Testis (tissue), 3 donors: Measurements from ENCODE around the gene NOL11. TPM values are rescaled to one million over a fixed set of nuclear protein-coding genes. Genes with fewer than 3 reads are reported as not detected.

Experiments used
- DNase-seq: peaks from one replicate; pipeline ENCODE4 v3.0.0-alpha.2; 2019
- H3K27ac ChIP-seq, 2 donors: fragments of 200-600 bp; sonication (generic); one replicate each; pipeline ENCODE4 v1.5.1; 2019
- H3K27me3 ChIP-seq: fragments of 200-600 bp; sonication (generic); one replicate; pipeline ENCODE4 v1.5.1; 2019
- H3K36me3 ChIP-seq: fragments of 200-600 bp; sonication (generic); one replicate; pipeline ENCODE4 v1.5.1; 2017; ENCODE audit warnings: low read depth; ENCODE audit errors: missing control alignments
- H3K4me1 ChIP-seq: fragments of 200-600 bp; sonication (generic); one replicate; pipeline ENCODE4 v1.5.1; 2019
- H3K4me3 ChIP-seq, 2 donors: fragments of 200-600 bp; sonication (generic); one replicate each; pipeline ENCODE4 v1.5.1; 2017 to 2019
- H3K9me3 ChIP-seq: fragments of 200-600 bp; sonication (generic); one replicate; pipeline ENCODE4 v1.5.1; 2017
- CTCF ChIP-seq, 3 experiments: fragments of 450-650 bp in 2 of 3; fragments of 200-600 bp in 1 of 3; sonication (generic) in 1 of 3; IDR thresholded peaks; one replicate each; pipeline ENCODE4 v1.5.1; 2016 to 2019; ENCODE audit warnings: antibody characterized with exemption in 3 of 3, mild to moderate bottlenecking in 2 of 3, moderate library complexity in 1 of 3
- POLR2A ChIP-seq: fragments of 450-650 bp; IDR thresholded peaks from one replicate; pipeline ENCODE4 v1.6.1; 2017; ENCODE audit warnings: antibody characterized with exemption, mild to moderate bottlenecking, moderate library complexity
- WGBS, 2 donors: methylation state at CpG; one replicate each; pipeline ENCODE4 v1.1.5; 2018; 5-methylcytosine and 5-hydroxymethylcytosine counted together
- intact Hi-C: fragments of 100-400 bp; cut with DNase I; formaldehyde crosslinking; loops from one replicate; pipeline ENCODE4 v1.15.1; 2023; ENCODE audit warnings: low total_unique reads
- polyA plus RNA-seq: library from polyadenylated mRNA; stranded (reverse); fragments of 350-450 nt; fragmentation: Illumina TruSeq; extraction: RNeasy Lipid Tissue Mini Kit (QIAGEN cat#74804); gene quantifications from one replicate; pipeline ENCODE4 v1.2.3, GENCODE V29; 2014; ENCODE audit warnings: low read depth, low replicate concordance; ENCODE audit not compliant: insufficient read depth
- total RNA-seq, 2 donors: library from RNA; depleted of rRNA; stranded (reverse); fragments of >200 nt; gene quantifications; one replicate each; pipeline ENCODE4 v1.2.3, GENCODE V29; 2016

Gene NOL11
- total and polyA plus RNA-seq, 3 donors from 2014 or later, result 20.5 to 35.6 (median 31.4) TPM

GRCh38 chr17:67682196-67682595, 35.5 kb upstream of the NOL11 start:
- Histone ChIP-seq H3K36me3 (no peaks in the 10 kb centered on the region), H3K27me3 (no peaks in the 10 kb centered on the region), H3K27ac (no peak overlapping the region), H3K4me1 (no peaks in the 10 kb centered on the region), H3K4me3 (no peak overlapping the region), H3K9me3 (no peaks in the 10 kb centered on the region)
- TF ChIP-seq CTCF (IDR thresholded peaks at IDR 0.05), result no peak
- TF ChIP-seq POLR2A, result no peak
- intact Hi-C loops, result no loop called here
- no peak for DNase-seq
- 68 to 72% methylated on average over 2 of the region's 2 CpGs for WGBS, 2 donors

GRCh38 chr17:67685351-67685750, 32.4 kb upstream of the NOL11 start:
- 95 to 96% methylated on average over 3 of the region's 3 CpGs for WGBS, 2 donors
- no peak overlapping the region for H3K4me3 ChIP-seq
- TF ChIP-seq POLR2A (no peak), CTCF (IDR thresholded peaks at IDR 0.05) (no peak)
- no peaks in the 10 kb centered on the region for H3K9me3 ChIP-seq
- peaks cover 3% of the 10 kb centered on the region for H3K4me1 ChIP-seq
- no peak overlapping the region for H3K27ac ChIP-seq
- DNase-seq, result no peak
- intact Hi-C loops, result no loop called here
- H3K36me3 ChIP-seq, result no peaks in the 10 kb centered on the region
- no peaks in the 10 kb centered on the region for H3K27me3 ChIP-seq

DNA sequence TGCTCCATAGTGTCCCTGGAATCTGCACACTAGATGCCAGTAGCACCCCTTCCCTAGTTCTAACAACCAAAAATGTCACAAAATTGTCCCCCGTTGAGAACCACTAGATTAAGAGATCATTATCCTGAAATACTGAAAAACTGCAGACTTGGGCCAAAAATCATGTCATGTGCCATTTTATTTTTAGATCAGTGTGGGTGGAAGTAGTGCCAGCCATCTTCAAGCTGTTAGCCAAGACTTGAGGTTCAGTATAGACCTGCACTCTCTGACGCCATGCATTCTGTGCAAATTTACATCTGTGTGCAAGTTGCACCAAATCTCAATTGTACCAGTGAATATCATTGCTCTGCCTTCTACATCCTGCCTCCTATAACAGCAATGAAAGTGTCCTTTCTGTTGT, 31.5 kb upstream of the NOL11 start:
- H3K27me3 ChIP-seq, result no peaks in the 10 kb centered on the region
- WGBS, 2 donors, result 79 to 81% methylated on average over 2 of the region's 2 CpGs
- H3K27ac ChIP-seq, result no peak overlapping the region
- TF ChIP-seq CTCF (IDR thresholded peaks at IDR 0.05) (no peak), POLR2A (no peak)
- intact Hi-C loops, result no loop called here
- no peaks in the 10 kb centered on the region for H3K9me3 ChIP-seq
- no peak for DNase-seq
- H3K4me3 ChIP-seq, result no peak overlapping the region
- no peaks in the 10 kb centered on the region for H3K36me3 ChIP-seq
- peaks cover 3% of the 10 kb centered on the region for H3K4me1 ChIP-seq

- H3K4me1 ChIP-seq, result peaks cover 3% of the 10 kb centered on the region
- no peak overlapping the region for H3K27ac ChIP-seq
- intact Hi-C loops, result no loop called here
- DNase-seq, result no peak
- H3K9me3 ChIP-seq, result no peaks in the 10 kb centered on the region
- no peaks in the 10 kb centered on the region for H3K36me3 ChIP-seq
- no peak overlapping the region for H3K4me3 ChIP-seq
- TF ChIP-seq POLR2A (no peak), CTCF (IDR thresholded peaks at IDR 0.05) (no peak)
- no peaks in the 10 kb centered on the region for H3K27me3 ChIP-seq
- 85 to 91% methylated on average over 2 of the region's 2 CpGs for WGBS, 2 donors
These were observed 30.2 kb upstream of the NOL11 start for GRCh38 chr17:67687511-67687910.

GRCh38 chr17:67689534-67690177, 28.1 kb upstream of the NOL11 start:
- intact Hi-C loops, result loop anchor here (5.0 kb wide), 1 partner anchor 312 kb away; the partner anchor contains the start of gene PITPNC1
- Histone ChIP-seq H3K27me3 (no peaks in the 10 kb centered on the region), H3K27ac (no peak overlapping the region), H3K4me1 (peaks cover 3% of the 10 kb centered on the region), H3K4me3 (no peak overlapping the region), H3K36me3 (no peaks in the 10 kb centered on the region), H3K9me3 (no peaks in the 10 kb centered on the region)
- 53 to 61% methylated on average over 2 of the region's 2 CpGs for WGBS, 2 donors
- DNase-seq, result peak; percentile 81
- TF ChIP-seq CTCF (IDR thresholded peaks at IDR 0.05) (peak; percentile 77 to 91 (median 90)), POLR2A (no peak)
